Spleen (tissue), 11 donors: ENCODE measurements around the gene GGA2. TPM values are rescaled to one million over a fixed set of nuclear protein-coding genes. Genes with fewer than 3 reads are reported as not detected.

Experiments used
- DNase-seq: peaks from one replicate; pipeline ENCODE4 v3.0.0-alpha.2; 2020
- H3K27ac ChIP-seq, 8 donors: fragments of 200-600 bp; sonication (generic) in 7 of 8; 1 replicate in 4 of 8; 2 replicates in 4 of 8; pipeline versions ENCODE4 v1.5.0 to v1.8.0; 2016 to 2021; ENCODE audit warnings: inconsistent platforms in 4 of 8, mild to moderate bottlenecking in 4 of 8, moderate library complexity in 1 of 8
- H3K27me3 ChIP-seq, 7 donors: fragments of 200-600 bp; sonication (generic) in 6 of 7; replicated peaks in 1 of 7; 1 replicate in 4 of 7; 2 replicates in 3 of 7; pipeline versions ENCODE4 v1.5.0 to v1.8.0; 2016 to 2021; ENCODE audit warnings: inconsistent platforms in 3 of 7, mild to moderate bottlenecking in 1 of 7
- H3K36me3 ChIP-seq, 6 donors: fragments of 200-600 bp; sonication (generic) in 5 of 6; 1 replicate in 4 of 6; 2 replicates in 2 of 6; pipeline versions ENCODE4 v1.5.0 to v1.8.0; 2016 to 2021; ENCODE audit warnings: inconsistent platforms in 2 of 6
- H3K4me1 ChIP-seq, 6 donors: fragments of 200-600 bp; sonication (generic) in 5 of 6; 1 replicate in 3 of 6; 2 replicates in 3 of 6; pipeline versions ENCODE4 v1.5.0 to v1.8.0; 2016 to 2021; ENCODE audit warnings: inconsistent platforms in 3 of 6
- H3K4me3 ChIP-seq, 8 donors: fragments of 200-600 bp; sonication (generic) in 7 of 8; 1 replicate in 4 of 8; 2 replicates in 4 of 8; pipeline versions ENCODE4 v1.5.0 to v1.8.0; 2016 to 2021; ENCODE audit warnings: inconsistent platforms in 4 of 8, mild to moderate bottlenecking in 4 of 8, moderate library complexity in 2 of 8
- H3K9me3 ChIP-seq, 8 donors: fragments of 200-600 bp; sonication (generic) in 7 of 8; 1 replicate in 4 of 8; 2 replicates in 4 of 8; pipeline versions ENCODE4 v1.5.0 to v1.8.0; 2016 to 2021; ENCODE audit warnings: inconsistent platforms in 4 of 8
- POLR2A ChIP-seq, 3 donors: fragments of 450-650 bp; IDR thresholded peaks; one replicate each; pipeline ENCODE4 v1.5.1; 2017; ENCODE audit warnings: antibody characterized with exemption in 3 of 3, mild to moderate bottlenecking in 1 of 3
- POLR2AphosphoS5 ChIP-seq, 3 donors: sonication (generic); formaldehyde crosslinking; IDR thresholded peaks; one replicate each; pipeline ENCODE4 v1.5.1; 2017; ENCODE audit warnings: antibody characterized with exemption in 3 of 3
- WGBS, 5 donors: extraction: QIAGEN DNeasy Blood & Tissue Kit in 3 of 5; methylation state at CpG; one replicate each; pipeline versions ENCODE4 v1.1.5 to v1.1.7; 2013 to 2018; 5-methylcytosine and 5-hydroxymethylcytosine counted together
- intact Hi-C: fragments of 100-400 bp; cut with DNase I; formaldehyde crosslinking; loops from one replicate; pipeline ENCODE4 v1.15.0; 2023; ENCODE audit warnings: low total_unique reads
- polyA plus RNA-seq, 3 donors: library from polyadenylated mRNA; stranded (reverse); fragments of 200-250 nt; gene quantifications; one replicate each; pipeline ENCODE4 v1.2.1, GENCODE V29; 2013
- total RNA-seq, 7 donors: library from RNA; depleted of rRNA in 3 of 7; stranded (reverse); fragments of >200 nt in 3 of 7; fragmentation: NEBNext Ultra II Directional in 4 of 7; extraction: Animal tissue kit (Norgen Biotek cat#: 25700) in 4 of 7; gene quantifications; one replicate each; pipeline versions ENCODE4 v1.1.0 to v1.2.1, GENCODE V29; 2016 to 2021
- TF ChIP-seq, protein P1 (sequence below), 11 experiments: fragments of 200-600 bp in 7 of 11; fragments of 450-650 bp in 4 of 11; sonication (generic) in 4 of 11; IDR thresholded peaks in 8 of 11; conservative IDR thresholded peaks in 3 of 11; 1 replicate in 7 of 11; 2 replicates in 4 of 11; pipeline versions ENCODE4 v1.4.0 to v1.8.0; 2016 to 2021; ENCODE audit warnings: antibody characterized with exemption in 11 of 11, inconsistent platforms in 4 of 11, mild to moderate bottlenecking in 1 of 11
- donor health status: healthy with polysubstance abuse.
- donor health status: DM: no; HTN: no; CAD: no; lungs with moderate emphysema.
- donor health status: DM: no; HTN: no; CAD: no.
- donor health status: Bipolar disorder and iron deficiency.
- donor health status: healthy.
- donor health status: DM: no; HTN: no; CAD: no.
- donor health status: DM: yes; HTN: yes; CAD: no.

Gene GGA2
- total and polyA plus RNA-seq, 10 donors = 49.4 to 179 (median 141) TPM

- H3K4me3 ChIP-seq = peak within 1 kb of the TSS; percentile 85 to 100 (median 94)
- H3K9me3 ChIP-seq = no peaks in the 10 kb centered on the region
- H3K27ac ChIP-seq = peak within 1 kb of the TSS; percentile 80 to 93 (median 90)
- H3K27me3 ChIP-seq = no peaks in the 10 kb centered on the region
- WGBS, 5 donors = 1 to 3% (median 2%) methylated on average over 20 to 65 of the region's 65 CpGs
- peak; percentile 99 for DNase-seq
- H3K36me3 ChIP-seq = peaks cover 0 to 48% (median 35%) of the 10 kb centered on the region in 6 donors
- intact Hi-C loops = loop anchor here (5.0 to 10.0 kb wide), 2 partner anchors 35 to 52 kb away; no protein-coding TSS in a partner anchor
- H3K4me1 ChIP-seq = peaks cover 20 to 59% (median 41%) of the 10 kb centered on the region in 6 donors
- no peak for TF ChIP-seq POLR2A (IDR thresholded peaks at IDR 0.05)
- TF ChIP-seq, protein P1, sequence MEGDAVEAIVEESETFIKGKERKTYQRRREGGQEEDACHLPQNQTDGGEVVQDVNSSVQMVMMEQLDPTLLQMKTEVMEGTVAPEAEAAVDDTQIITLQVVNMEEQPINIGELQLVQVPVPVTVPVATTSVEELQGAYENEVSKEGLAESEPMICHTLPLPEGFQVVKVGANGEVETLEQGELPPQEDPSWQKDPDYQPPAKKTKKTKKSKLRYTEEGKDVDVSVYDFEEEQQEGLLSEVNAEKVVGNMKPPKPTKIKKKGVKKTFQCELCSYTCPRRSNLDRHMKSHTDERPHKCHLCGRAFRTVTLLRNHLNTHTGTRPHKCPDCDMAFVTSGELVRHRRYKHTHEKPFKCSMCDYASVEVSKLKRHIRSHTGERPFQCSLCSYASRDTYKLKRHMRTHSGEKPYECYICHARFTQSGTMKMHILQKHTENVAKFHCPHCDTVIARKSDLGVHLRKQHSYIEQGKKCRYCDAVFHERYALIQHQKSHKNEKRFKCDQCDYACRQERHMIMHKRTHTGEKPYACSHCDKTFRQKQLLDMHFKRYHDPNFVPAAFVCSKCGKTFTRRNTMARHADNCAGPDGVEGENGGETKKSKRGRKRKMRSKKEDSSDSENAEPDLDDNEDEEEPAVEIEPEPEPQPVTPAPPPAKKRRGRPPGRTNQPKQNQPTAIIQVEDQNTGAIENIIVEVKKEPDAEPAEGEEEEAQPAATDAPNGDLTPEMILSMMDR (IDR thresholded peaks at IDR 0.05 in 8 of 11, conservative IDR thresholded peaks at IDR 0.05 in 3 of 11) = peak; percentile 97 to 100 (median 99)
- peak; percentile 84 to 93 (median 90) for TF ChIP-seq POLR2AphosphoS5 (IDR thresholded peaks at IDR 0.05)
These were observed 46.8 kb upstream of the GGA2 start, which contains the start of the genes EARS2 and UBFD1 for GRCh38 chr16:23556881-23557778. Gene EARS2 (minus strand): TSS chr16:23557350. CDS start chr16:23557343, 7 bp downstream. Gene UBFD1 (plus strand): TSS chr16:23557727. CDS start chr16:23557743, 16 bp downstream.

- no peaks in the 10 kb centered on the region for H3K9me3 ChIP-seq
- H3K4me3 ChIP-seq = no peak overlapping the region
- intact Hi-C loops = loop anchor here (10.0 kb wide), 1 partner anchor 50 kb away; no protein-coding TSS in a partner anchor
- H3K27ac ChIP-seq = no peak overlapping the region
- TF ChIP-seq, protein P1 (IDR thresholded peaks at IDR 0.05 in 8 of 11, conservative IDR thresholded peaks at IDR 0.05 in 3 of 11) = no peak
- TF ChIP-seq POLR2A (IDR thresholded peaks at IDR 0.05) (no peak), POLR2AphosphoS5 (IDR thresholded peaks at IDR 0.05) (no peak)
- H3K4me1 ChIP-seq = peaks cover 20 to 40% (median 29%) of the 10 kb centered on the region in 6 donors
- H3K36me3 ChIP-seq = peaks cover 0 to 48% (median 39%) of the 10 kb centered on the region in 6 donors
- no peaks in the 10 kb centered on the region for H3K27me3 ChIP-seq
- no peak for DNase-seq
- 75 to 89% (median 84%) methylated on average over 3 of the region's 3 CpGs for WGBS, 5 donors
These were observed 44.2 kb upstream of the GGA2 start for GRCh38 chr16:23554536-23554935.

GRCh38 chr16:23552161-23552560, 41.9 kb upstream of the GGA2 start:
- Histone ChIP-seq H3K27ac (no peak overlapping the region), H3K27me3 (no peaks in the 10 kb centered on the region), H3K36me3 (peaks cover 3 to 65% (median 57%) of the 10 kb centered on the region in 6 donors), H3K9me3 (no peaks in the 10 kb centered on the region), H3K4me3 (no peak overlapping the region), H3K4me1 (peaks cover 6 to 22% (median 14%) of the 10 kb centered on the region in 6 donors)
- TF ChIP-seq POLR2AphosphoS5 (IDR thresholded peaks at IDR 0.05) (no peak), POLR2A (IDR thresholded peaks at IDR 0.05) (no peak)
- TF ChIP-seq, protein P1 (IDR thresholded peaks at IDR 0.05 in 8 of 11, conservative IDR thresholded peaks at IDR 0.05 in 3 of 11) = no peak
- intact Hi-C loops = loop anchor here (10.0 kb wide), 1 partner anchor 47 kb away; no protein-coding TSS in a partner anchor
- WGBS, 5 donors = 76 to 87% (median 80%) methylated on average over 6 of the region's 6 CpGs
- DNase-seq = peak; percentile 37
